K562 (cell line): ENCODE data around the gene RNF224. TPM values are rescaled to one million over a fixed set of nuclear protein-coding genes. Genes with fewer than 3 reads are reported as not detected.
A peak's percentile ranks its signal among the peaks of the same experiment; 100 is the strongest.

Source experiments
- ATF7 ChIP-seq: fragments of 450-650 bp; IDR thresholded peaks from 2 replicates; pipeline ENCODE4 v1.7.1; 2014; ENCODE audit warnings: mild to moderate bottlenecking, moderate library complexity
- HES1 ChIP-seq: fragments of 450-650 bp; IDR thresholded peaks from 2 replicates; pipeline ENCODE4 v1.6.1; 2016; ENCODE audit warnings: low read depth, mild to moderate bottlenecking, moderate library complexity
- MYC ChIP-seq, 2 experiments: fragments of 250-450 bp in 1 of 2; sonication (Bioruptor Pico) in 1 of 2; IDR thresholded peaks; 2 replicates each; pipeline versions ENCODE4 v1.5.1 to v1.6.1; 2012 to 2021; ENCODE audit warnings: low read depth in 2 of 2, borderline replicate concordance in 1 of 2, improper control_type of control experiment in 1 of 2, low read length in 1 of 2, mild to moderate bottlenecking in 1 of 2, moderate library complexity in 1 of 2
- NFE2L1 ChIP-seq: fragments of 450-650 bp; IDR thresholded peaks from 2 replicates; pipeline ENCODE4 v1.6.1; 2016; ENCODE audit warnings: missing genetic modification characterization, low read depth, mild to moderate bottlenecking, missing compliant biosample characterization, moderate library complexity, borderline replicate concordance
- NFIC ChIP-seq: fragments of 450-650 bp; IDR thresholded peaks from 2 replicates; pipeline ENCODE4 v1.6.1; 2017; ENCODE audit warnings: mild to moderate bottlenecking, inconsistent platforms
- POLR2AphosphoS2 ChIP-seq: IDR thresholded peaks from 2 replicates; pipeline ENCODE4 v1.6.1; 2012; ENCODE audit warnings: low read length, improper control_type of control experiment
- RAD51 ChIP-seq: fragments of 450-650 bp; IDR thresholded peaks from 2 replicates; pipeline ENCODE4 v1.7.1; 2016; ENCODE audit warnings: low read depth, mild to moderate bottlenecking, borderline replicate concordance
- SIX5 ChIP-seq, 2 experiments: IDR thresholded peaks; 2 replicates each; pipeline ENCODE4 v1.6.1; 2011; ENCODE audit warnings: low read length in 2 of 2, borderline replicate concordance in 1 of 2, low read depth in 1 of 2, mild to moderate bottlenecking in 1 of 2, moderate library complexity in 1 of 2; ENCODE audit not compliant: insufficient read depth in 1 of 2
- SMARCA4 ChIP-seq: fragments of 450-650 bp; IDR thresholded peaks from 2 replicates; pipeline ENCODE4 v1.6.1; 2016
- TBL1XR1 ChIP-seq, 2 experiments: IDR thresholded peaks; 2 replicates each; pipeline ENCODE4 v1.6.1; 2012; ENCODE audit warnings: improper control_type of control experiment in 2 of 2, low read length in 2 of 2, mild to moderate bottlenecking in 1 of 2
- THRA ChIP-seq: fragments of 450-650 bp; IDR thresholded peaks from 2 replicates; pipeline ENCODE4 v1.6.1; 2017; ENCODE audit warnings: mild to moderate bottlenecking, moderate library complexity
- XRCC5 ChIP-seq: fragments of 200-400 bp; formaldehyde crosslinking; IDR thresholded peaks from 2 replicates; pipeline ENCODE4 v1.6.1; 2017; ENCODE audit warnings: low read depth, mild to moderate bottlenecking, low read length
- ZBTB2 ChIP-seq: fragments of 450-650 bp; IDR thresholded peaks from 2 replicates; pipeline ENCODE4 v1.6.1; 2016; ENCODE audit warnings: antibody characterized with exemption
- ZBTB33 ChIP-seq: sonication (generic); formaldehyde crosslinking; IDR thresholded peaks from 2 replicates; pipeline ENCODE4 v1.8.1; 2023; ENCODE audit warnings: mild to moderate bottlenecking, missing genetic modification reagents
- ZFP1 ChIP-seq: fragments of 450-650 bp; formaldehyde crosslinking; IDR thresholded peaks from 2 replicates; pipeline ENCODE4 v1.4.0; 2020; ENCODE audit warnings: mild to moderate bottlenecking, mixed read lengths
- ZNF592 ChIP-seq: fragments of 450-650 bp; IDR thresholded peaks from 2 replicates; pipeline ENCODE4 v1.6.1; 2017; ENCODE audit warnings: antibody characterized with exemption, mild to moderate bottlenecking
- ZNF717 ChIP-seq: fragments of 250-450 bp; sonication (Bioruptor Pico); IDR thresholded peaks from 2 replicates; pipeline ENCODE4 v1.5.0; 2021
- polyA plus RNA-seq, 8 experiments: library from polyadenylated mRNA; depleted of rRNA in 4 of 8; stranded (reverse) in 5 of 8; unstranded in 3 of 8; fragments of >200 nt; fragmentation: Nextera tagmentation in 2 of 8; fragmentation: Illumina TruSeq in 1 of 8; extraction: Ambion mirVana in 2 of 8; extraction: Trizol in 1 of 8; gene quantifications; 2 replicates each; pipeline versions ENCODE4 v1.2.1 to v1.2.3, GENCODE V29; 2011 to 2014; ENCODE audit warnings: inconsistent platforms in 1 of 8, missing spikeins in 1 of 8
- total RNA-seq, 7 experiments: library from RNA; depleted of rRNA in 6 of 7; stranded (reverse); fragments of >200 nt in 6 of 7; fragmentation: Illumina TruSeq in 2 of 7; extraction: Trizol in 2 of 7; gene quantifications; 2 replicates each; pipeline versions ENCODE4 v1.2.1 to v1.2.3, GENCODE V29; 2011 to 2021; ENCODE audit warnings: low replicate concordance in 1 of 7

Gene RNF224
- total and polyA plus RNA-seq, 9 of the 15 experiments (the other 6 are each of a cell fraction or from before 2014, with no cell fraction given) = not detected

- TF ChIP-seq ZNF592 (peak; percentile 33), NFE2L1 (tag) (no peak), TBL1XR1 (IDR thresholded peaks at IDR 0.05; ENCODE audit: low read length in 2 of 2) (peak in 1 of 2 experiments; percentile 47; a peak in 2 of 4 replicates), NFIC (peak; percentile 95), SIX5 (IDR thresholded peaks at IDR 0.05; ENCODE audit: borderline replicate concordance in 1 of 2, insufficient read depth in 1 of 2, low read depth in 1 of 2, low read length in 2 of 2) (no peak), THRA (no peak), RAD51 (peak; percentile 63; the same call in 1 of the 2 replicates), ZNF717 (CRISPR knock-in tag) (no peak), ZBTB2 (no peak), XRCC5 (peak; percentile 82), ZFP1 (CRISPR knock-in tag) (no peak), MYC (IDR thresholded peaks at IDR 0.05; ENCODE audit: low read depth, low read length) (peak; percentile 97), MYC (CRISPR knock-in tag; IDR thresholded peaks at IDR 0.05; ENCODE audit: borderline replicate concordance, low read depth) (peak; percentile 76; the same call in 1 of the 2 replicates), ATF7 (no peak), SMARCA4 (peak; percentile 30; the same call in 1 of the 2 replicates), POLR2AphosphoS2 (no peak), ZBTB33 (CRISPR knock-in tag) (no peak), HES1 (no peak)
Measured at GRCh38 chr9:137276473-137277328, 49.4 kb downstream of the RNF224 start (continued).
